GM21529 (cell line): ENCODE data around the gene ZFAND3.

ENCODE experiments used
- ATAC-seq: cut with Tn5 transposase; IDR thresholded peaks from one replicate; pipeline ENCODE4 v1.9.1; 2021; ENCODE audit not compliant: unreplicated experiment

The ZFAND3 gene

DNA sequence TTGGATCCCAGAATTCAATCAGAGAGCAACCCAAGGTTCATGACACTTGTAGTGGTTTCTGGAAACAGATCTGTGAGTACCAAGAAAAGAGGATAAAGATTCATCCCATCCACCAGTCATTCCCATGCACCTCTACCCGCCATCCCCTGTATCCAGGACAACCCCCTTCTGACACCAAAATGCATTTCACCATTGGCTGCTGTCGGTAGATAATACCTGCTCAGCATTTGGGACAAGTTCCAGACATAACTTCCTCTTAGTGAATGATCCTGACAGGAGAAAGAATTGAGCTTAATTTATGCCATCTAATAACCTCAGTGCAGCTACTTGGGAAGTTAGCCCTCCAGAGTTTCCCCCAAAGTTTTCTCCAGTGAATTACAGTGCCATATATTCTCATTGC, 329.1 kb downstream of the ZFAND3 start:
- ATAC-seq = no peak

GRCh38 chr6:38149531-38149930, 330.0 kb downstream of the ZFAND3 start:
- ATAC-seq = no peak

GRCh38 chr6:38150021-38150420, 330.5 kb downstream of the ZFAND3 start:
- no peak for ATAC-seq

GRCh38 chr6:38150681-38151296, 331.3 kb downstream of the ZFAND3 start:
- ATAC-seq = no peak

DNA sequence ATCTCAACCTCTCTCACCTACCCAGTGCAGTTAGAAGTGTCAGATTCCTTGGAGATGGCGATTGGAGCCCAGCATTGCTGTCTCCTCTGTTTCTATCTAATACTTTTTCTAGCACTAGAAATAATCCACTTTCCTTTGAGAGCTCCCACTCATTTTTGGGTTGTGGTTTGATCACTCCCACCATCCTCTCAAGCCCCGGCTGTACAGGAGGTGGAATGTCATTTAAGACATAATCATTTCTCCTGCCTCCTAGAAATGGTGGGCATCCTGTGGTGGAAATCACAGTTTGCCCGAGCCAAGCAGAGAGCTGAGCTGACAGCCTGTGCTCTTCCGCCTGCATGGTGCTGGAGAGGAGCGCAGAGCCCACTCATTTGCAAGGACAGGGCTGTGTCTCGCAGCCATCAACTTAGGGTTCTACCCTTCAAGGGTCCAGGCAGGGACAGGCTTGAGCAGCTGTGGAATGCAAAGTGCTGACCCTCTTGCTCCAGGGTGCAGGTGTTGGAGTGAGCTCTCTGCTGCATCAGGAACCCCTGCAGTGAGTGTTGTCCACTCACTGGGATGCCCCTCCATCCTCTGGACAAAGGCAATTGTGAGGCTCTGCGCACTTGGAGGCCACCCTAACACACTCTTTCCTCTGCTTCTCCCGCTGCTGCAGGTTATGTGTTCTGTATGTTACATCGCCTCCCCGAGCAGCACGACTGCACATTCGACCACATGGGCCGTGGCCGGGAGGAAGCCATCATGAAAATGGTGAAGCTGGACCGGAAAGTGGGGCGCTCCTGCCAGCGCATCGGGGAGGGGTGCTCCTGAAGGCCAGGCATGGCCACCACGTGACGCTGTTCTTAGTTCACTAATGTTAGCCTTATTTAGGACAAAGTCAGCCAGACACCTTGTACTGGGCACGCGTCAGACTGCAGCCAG, 332.3 kb downstream of the ZFAND3 start:
- ATAC-seq = no peak

DNA sequence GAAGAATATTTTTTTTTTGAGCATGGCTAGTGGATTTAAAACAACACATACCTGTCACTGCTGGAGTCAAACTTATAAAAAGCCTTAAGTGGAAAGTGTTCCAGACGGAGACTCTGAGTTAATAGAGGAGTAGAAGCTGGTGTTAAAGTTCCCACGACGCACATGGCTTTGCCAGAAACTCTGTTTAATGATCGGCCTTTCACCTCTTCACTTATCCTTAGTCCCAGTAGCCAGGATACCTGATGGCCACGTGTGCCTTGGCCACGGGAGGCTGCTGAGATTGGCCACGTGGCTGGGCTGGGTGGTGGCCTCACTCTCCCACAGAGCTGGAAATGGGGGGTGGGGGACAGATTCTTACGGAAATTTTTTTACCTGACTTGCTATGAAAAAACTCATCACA, 333.1 kb downstream of the ZFAND3 start:
- no peak for ATAC-seq

DNA sequence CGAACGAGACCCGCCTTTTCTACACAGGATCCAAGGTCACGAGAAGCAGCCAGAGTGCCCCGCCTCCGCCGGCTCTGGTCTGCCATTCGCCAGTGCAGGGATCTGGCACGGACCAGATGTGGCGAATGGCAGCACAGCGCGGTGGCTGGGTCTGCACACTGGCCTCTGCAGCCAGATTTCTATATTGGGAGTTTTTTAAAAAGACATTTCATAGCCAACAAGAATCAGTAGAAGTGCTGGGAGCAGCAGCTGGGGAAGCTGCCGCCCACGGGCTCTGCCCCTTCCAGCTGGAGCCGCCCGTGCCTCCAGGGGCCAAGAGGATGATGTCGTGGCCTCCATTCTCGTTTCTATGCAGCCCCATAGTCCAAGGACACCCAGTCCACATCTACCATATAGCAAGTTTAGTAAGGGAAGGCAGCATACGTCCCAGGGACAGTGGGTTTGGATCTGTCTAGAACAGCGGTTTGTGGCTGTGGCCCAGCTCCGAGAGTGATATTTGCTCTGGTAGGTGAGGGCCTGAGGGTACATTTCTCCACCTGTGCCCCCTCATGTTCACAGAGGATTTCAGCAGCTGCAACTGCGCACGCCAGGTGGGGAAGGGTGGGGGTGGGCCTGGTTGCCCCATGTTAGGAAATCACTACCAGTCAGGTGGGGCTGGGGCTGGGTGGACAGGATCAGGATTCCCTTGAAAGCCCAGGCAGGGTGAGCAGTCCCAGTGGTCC, 333.7 kb downstream of the ZFAND3 start:
- no peak for ATAC-seq

- ATAC-seq = no peak
These were observed 334.3 kb downstream of the ZFAND3 start for GRCh38 chr6:38153798-38154345.

GRCh38 chr6:38154731-38155130, 335.2 kb downstream of the ZFAND3 start:
- ATAC-seq = no peak

GRCh38 chr6:38155144-38155543, 335.6 kb downstream of the ZFAND3 start:
- ATAC-seq = no peak

DNA sequence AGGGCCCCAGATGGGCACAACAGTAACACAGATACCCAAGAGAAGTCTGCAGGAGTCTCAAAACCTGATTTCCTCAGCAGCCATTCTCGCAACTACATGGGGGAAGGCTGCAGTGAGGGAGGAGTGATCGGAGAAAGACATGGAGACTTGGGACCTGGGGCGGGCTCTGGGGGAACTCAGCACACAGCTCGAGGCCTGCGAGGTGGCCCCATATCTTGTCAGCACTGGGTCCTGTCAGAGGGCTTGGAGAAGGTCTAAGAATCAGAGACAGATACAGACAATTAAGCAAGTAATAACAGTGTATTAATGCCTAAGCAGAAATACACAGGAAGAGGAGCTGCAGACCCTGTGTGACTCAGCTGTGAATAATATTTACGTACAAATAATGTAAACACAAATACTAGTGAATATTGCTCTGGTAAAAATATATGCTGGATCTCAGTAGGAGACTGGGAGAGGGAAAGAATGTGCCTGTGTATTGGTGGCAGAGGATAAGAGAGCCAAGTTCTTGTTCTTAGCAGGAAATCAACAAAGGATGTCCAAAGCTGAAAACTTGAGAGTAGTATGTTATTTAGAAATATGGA, 336.2 kb downstream of the ZFAND3 start:
- no peak for ATAC-seq

DNA sequence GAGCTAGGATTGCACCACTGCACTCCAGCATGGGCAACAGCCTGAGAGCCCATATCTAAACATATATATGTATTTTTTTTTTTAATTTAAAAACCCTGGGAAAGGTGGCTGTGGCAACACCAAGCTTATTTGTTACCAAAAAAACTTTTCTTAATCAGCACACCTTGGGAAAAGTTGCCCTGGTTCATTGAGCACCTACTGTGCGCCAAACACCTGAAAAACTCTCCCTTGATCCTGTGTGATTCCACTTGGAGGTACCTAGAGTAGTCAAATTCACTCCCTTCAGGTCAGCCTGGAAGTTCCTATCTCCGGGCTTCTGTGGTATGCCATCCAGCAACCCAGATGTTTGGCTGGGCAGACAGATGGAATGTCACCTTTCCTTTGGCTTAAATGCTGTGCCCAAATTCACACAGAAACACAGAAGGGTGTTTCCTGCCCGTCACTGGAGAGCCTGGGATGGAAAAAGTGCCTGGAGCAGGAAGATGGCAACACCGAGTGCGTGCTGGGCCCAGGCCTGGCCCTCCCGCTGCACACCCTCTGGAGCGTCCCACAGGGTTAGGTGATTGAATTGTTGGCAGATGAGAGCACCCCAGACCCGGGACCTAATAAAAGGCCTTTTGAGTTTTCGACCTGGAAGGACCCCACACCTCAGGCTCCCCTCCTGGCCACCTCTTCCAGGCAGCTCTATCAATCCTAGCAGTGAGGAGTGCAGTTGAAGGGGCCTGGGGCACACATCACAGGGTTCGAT, 337.5 kb downstream of the ZFAND3 start:
- ATAC-seq = no peak

- no peak for ATAC-seq
These were observed 338.4 kb downstream of the ZFAND3 start for GRCh38 chr6:38157905-38158304.

DNA sequence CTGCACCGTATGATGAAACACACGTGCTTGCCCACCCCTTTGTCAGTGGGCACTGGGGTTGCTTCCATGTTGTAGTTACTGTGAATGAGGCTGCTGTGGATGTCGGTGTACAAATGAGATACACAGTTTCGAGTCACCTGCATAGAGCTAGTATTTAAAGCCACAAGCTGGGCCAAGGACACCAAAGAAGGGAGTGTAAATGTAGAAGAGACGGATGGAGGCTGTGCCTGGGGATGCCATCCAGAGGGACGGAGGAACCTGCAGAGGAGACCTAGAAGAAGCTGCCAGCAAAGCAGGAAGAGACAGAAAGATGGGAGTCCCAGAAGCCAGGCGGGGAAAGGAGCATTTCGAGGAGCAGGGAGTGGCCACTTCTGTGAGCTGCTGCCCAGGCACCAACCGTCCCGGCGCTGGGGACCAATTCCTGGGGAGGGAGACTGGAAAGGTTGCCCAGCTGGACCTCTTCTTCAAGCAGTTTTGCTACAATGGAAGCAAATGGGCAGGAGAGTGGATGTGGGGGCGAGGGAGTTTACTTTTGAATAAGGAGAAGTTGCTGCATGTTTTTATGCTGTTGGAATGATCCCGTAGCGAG, 339.3 kb downstream of the ZFAND3 start:
- ATAC-seq = no peak

DNA sequence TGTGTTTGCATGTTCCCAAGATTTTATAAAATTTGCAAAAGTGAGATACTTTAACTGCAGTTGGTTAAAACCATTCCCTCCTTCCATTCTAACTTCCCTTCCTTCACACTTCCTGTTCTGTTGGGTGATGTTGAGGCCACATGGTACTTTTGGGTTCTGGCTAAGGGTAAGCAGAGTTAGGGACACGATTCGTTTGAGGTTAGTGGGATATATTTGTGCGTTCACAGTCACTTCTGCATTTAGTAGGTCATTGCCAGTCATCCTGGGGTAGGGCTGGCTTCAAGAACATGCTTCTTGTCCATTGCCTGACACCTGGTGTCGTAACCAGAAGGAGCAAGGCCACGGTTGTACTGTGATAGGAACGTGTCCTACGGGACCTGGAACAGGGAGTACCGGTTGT, 340.1 kb downstream of the ZFAND3 start:
- ATAC-seq = no peak

DNA sequence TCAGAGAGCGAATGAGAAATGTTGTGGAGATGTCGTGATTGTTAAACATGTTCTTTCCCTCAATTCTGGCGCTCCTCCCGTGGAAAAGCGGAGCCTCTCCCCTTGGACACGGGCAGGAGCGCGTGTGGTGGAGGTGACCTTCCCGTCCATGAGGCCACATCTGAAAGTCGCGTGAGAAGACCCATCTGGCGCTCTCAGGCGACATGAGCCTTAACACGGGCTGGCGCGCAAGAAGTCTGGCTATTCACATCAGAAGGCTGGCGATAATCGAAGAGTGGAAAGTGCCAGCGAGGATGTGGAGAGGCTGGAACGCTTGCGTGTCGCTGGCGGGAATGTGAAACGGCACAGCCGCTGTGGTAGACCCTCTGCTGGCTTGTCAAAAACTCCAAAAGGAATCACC, 341.3 kb downstream of the ZFAND3 start:
- ATAC-seq = no peak

GRCh38 chr6:38161331-38161730, 341.8 kb downstream of the ZFAND3 start:
- ATAC-seq = no peak

- no peak for ATAC-seq
These were observed 342.4 kb downstream of the ZFAND3 start for GRCh38 chr6:38161754-38162492.

DNA sequence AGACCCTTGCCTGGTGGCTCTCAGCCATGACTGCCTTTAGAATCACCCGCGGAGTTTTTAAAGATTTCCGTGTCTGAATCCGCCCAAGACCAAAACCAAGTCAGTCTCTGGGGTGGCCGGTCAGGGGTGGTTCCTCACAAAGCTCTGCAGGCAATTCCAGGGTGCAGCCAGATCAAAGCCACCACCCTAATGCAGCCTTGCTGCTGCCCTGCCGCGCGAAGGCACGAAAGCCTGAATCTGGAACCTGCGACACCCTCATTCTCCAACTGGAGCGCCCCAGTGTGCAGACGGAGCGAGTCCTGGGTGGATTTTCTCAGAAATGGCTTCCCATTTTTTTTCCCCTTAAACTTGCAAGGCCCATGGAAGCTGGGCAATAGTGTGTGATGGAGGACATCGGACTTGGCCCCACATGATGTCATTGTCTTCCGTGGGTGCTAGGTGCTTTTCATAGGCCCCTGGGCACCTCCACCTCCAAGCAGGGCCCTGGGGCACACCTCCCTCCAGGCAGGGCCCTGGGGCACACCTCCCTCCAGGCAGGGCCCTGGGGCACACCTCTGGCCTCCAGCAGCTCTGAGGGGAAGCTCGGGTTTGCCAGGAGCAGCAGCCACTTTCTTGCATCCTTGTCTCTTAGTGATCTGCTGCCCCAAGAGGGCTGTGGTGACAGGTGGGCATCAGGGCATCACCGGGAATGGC, 343.1 kb downstream of the ZFAND3 start:
- no peak for ATAC-seq
